GM12878 (cell line): ENCODE results near the gene SOWAHC.

ENCODE experiments used
- ATF7 ChIP-seq: fragments of 450-650 bp; IDR thresholded peaks from 2 replicates; pipeline ENCODE4 v1.6.1; 2016; ENCODE audit warnings: low read depth, mild to moderate bottlenecking
- CHD2 ChIP-seq: IDR thresholded peaks from 2 replicates; pipeline ENCODE4 v1.6.1; 2011; ENCODE audit warnings: low read depth, low read length, improper control_type of control experiment, borderline replicate concordance
- CREB1 ChIP-seq: IDR thresholded peaks from 2 replicates; pipeline ENCODE4 v1.6.1; 2012; ENCODE audit warnings: low read depth, mild to moderate bottlenecking, inconsistent platforms
- EZH2 ChIP-seq: IDR thresholded peaks from 2 replicates; pipeline ENCODE4 v1.6.1; 2012; ENCODE audit warnings: low read depth, mild to moderate bottlenecking, control low read depth, inconsistent platforms, low read length, borderline replicate concordance; ENCODE audit not compliant: control insufficient read depth
- NFYA ChIP-seq: IDR thresholded peaks from 2 replicates; pipeline ENCODE4 v1.6.1; 2011; ENCODE audit warnings: low read depth, mild to moderate bottlenecking, low read length, improper control_type of control experiment, borderline replicate concordance
- POLR2A ChIP-seq: IDR thresholded peaks from 2 replicates; pipeline ENCODE4 v1.6.1; 2011; ENCODE audit warnings: low read depth, mild to moderate bottlenecking, low read length
- POLR2AphosphoS5 ChIP-seq: IDR thresholded peaks from 2 replicates; pipeline ENCODE4 v1.6.1; 2011; ENCODE audit warnings: mild to moderate bottlenecking, low read length, inconsistent platforms
- TCF3 ChIP-seq: IDR thresholded peaks from 2 replicates; pipeline ENCODE4 v1.6.1; 2012; ENCODE audit warnings: low read depth, mild to moderate bottlenecking, low read length, borderline replicate concordance; ENCODE audit not compliant: insufficient read depth
- YY1 ChIP-seq: IDR thresholded peaks from 2 replicates; pipeline ENCODE4 v1.6.1; 2011; ENCODE audit warnings: low read depth, mild to moderate bottlenecking, low read length
- ZBTB11 ChIP-seq: fragments of 450-650 bp; formaldehyde crosslinking; IDR thresholded peaks from 2 replicates; pipeline ENCODE4 v1.5.0; 2022; ENCODE audit warnings: mild to moderate bottlenecking, missing genetic modification characterization
- ZNF274 ChIP-seq: IDR thresholded peaks from one replicate; pipeline ENCODE4 v1.8.0; 2011; ENCODE audit not compliant: insufficient read length, insufficient read depth
- ZZZ3 ChIP-seq: IDR thresholded peaks from 2 replicates; pipeline ENCODE4 v1.6.1; 2011; ENCODE audit warnings: low read depth; ENCODE audit not compliant: control insufficient read depth, insufficient read length

- no peak for TF ChIP-seq EZH2
- TF ChIP-seq TCF3 = no peak
- no peak for TF ChIP-seq YY1
- no peak for TF ChIP-seq ZZZ3
- no peak for TF ChIP-seq ATF7
- TF ChIP-seq CREB1 = no peak
- no peak for TF ChIP-seq POLR2A
- TF ChIP-seq ZBTB11 = no peak
- no peak for TF ChIP-seq ZNF274
- no peak for TF ChIP-seq POLR2AphosphoS5
- TF ChIP-seq NFYA = no peak
- TF ChIP-seq CHD2 = no peak
Measured at GRCh38 chr2:109662889-109663288, 48.7 kb downstream of the SOWAHC start.
